ENCODE measurements around the gene PCYOX1L. TPM values are rescaled to one million over a fixed set of nuclear protein-coding genes. Genes with fewer than 3 reads are reported as not detected.

Gene PCYOX1L
- total and polyA plus RNA-seq, 9 of the 15 experiments (the other 6 are each of a cell fraction or from before 2014, with no cell fraction given) = 2.3 to 17.9 (median 6.0) TPM

DNA sequence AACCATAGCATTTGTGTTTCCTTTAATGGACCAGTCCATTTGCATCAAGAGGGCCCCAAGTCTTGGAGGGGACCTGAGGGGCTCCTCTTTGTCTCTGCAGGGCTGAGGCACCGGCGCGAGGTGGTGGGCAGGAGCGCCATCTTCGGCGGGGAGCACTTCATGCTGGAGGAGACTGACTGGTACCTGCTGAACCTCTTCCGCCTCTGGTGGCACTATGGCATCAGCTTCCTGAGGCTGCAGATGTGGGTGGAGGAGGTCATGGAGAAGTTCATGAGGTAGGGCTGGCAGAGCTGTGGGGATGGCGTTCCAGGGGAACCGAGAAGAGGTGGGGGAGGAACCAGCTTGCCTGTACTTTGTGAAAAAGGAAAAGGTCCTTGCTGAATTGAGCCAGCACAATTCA is 6.1 kb downstream of the PCYOX1L start:
- ATAC-seq (no peak), FAIRE-seq (no peak), DNase-seq (ENCODE audit: extremely low read depth in 1 of 4, low spot score in 3 of 4) (no peak)
- Histone ChIP-seq H4K20me1 (replicated peaks; ENCODE audit: control insufficient read depth, insufficient read depth, low read length) (no peaks in the 10 kb centered on the region), H3K27me3 (ENCODE audit: control insufficient read depth in 2 of 2, insufficient read depth in 2 of 2, low read length in 2 of 2) (no peaks in the 10 kb centered on the region), H3K9me1 (ENCODE audit: control insufficient read depth, insufficient read depth, low read length) (no peaks in the 10 kb centered on the region), H3K9me3 (replicated peaks; ENCODE audit: control insufficient read depth, insufficient read depth, low read depth, low read length) (no peaks in the 10 kb centered on the region), H3K36me3 (ENCODE audit: control insufficient read depth, insufficient read depth, low read length) (no peaks in the 10 kb centered on the region), H3K4me2 (ENCODE audit: insufficient read depth, low read length) (no peak overlapping the region), H3K27ac (ENCODE audit: extremely low read depth, low read depth, low read length) (no peak overlapping the region), H3K4me3 (no peak overlapping the region), H3K4me1 (replicated peaks in 1 of 2; ENCODE audit: control insufficient read depth in 2 of 2, insufficient read depth in 2 of 2, low read length in 2 of 2) (peaks cover 25 to 26% of the 10 kb centered on the region in 2 experiments; a peak in 4 of 5 replicates), H3K79me2 (ENCODE audit: control insufficient read depth, insufficient read depth, low read length) (peaks cover 1% of the 10 kb centered on the region; the same call in 1 of the 3 replicates), H2AFZ (ENCODE audit: low read depth, low read length) (no peak overlapping the region), H3K9ac (ENCODE audit: insufficient read depth in 1 of 2, low read depth in 2 of 2, low read length in 2 of 2) (peak overlapping the region in 1 of 2 experiments; percentile 27; a peak in 1 of 4 replicates)
- TF ChIP-seq TCF7L2 (IDR thresholded peaks at IDR 0.05; ENCODE audit: low read depth, low read length) (no peak), GTF2E2 (tag; IDR thresholded peaks at IDR 0.05) (no peak), ZNF384 (IDR thresholded peaks at IDR 0.05; ENCODE audit: low read depth, low read length) (no peak), ZNF174 (CRISPR knock-in tag; IDR thresholded peaks at IDR 0.05) (no peak), TAF1 (IDR thresholded peaks at IDR 0.05; ENCODE audit: control insufficient read depth, extremely low read depth, insufficient read depth, low read length, severe bottlenecking) (no peak), NONO (IDR thresholded peaks at IDR 0.05; ENCODE audit: low read depth in 2 of 2, low read length in 1 of 2) (no peak), SMARCA5 (IDR thresholded peaks at IDR 0.05) (no peak), PRPF4 (IDR thresholded peaks at IDR 0.05; ENCODE audit: insufficient read depth, low read depth, low read length, poor library complexity, severe bottlenecking) (no peak), FOXJ3 (CRISPR knock-in tag; IDR thresholded peaks at IDR 0.05) (no peak), CC2D1A (IDR thresholded peaks at IDR 0.05) (no peak)
- TF ChIP-seq, protein P1, sequence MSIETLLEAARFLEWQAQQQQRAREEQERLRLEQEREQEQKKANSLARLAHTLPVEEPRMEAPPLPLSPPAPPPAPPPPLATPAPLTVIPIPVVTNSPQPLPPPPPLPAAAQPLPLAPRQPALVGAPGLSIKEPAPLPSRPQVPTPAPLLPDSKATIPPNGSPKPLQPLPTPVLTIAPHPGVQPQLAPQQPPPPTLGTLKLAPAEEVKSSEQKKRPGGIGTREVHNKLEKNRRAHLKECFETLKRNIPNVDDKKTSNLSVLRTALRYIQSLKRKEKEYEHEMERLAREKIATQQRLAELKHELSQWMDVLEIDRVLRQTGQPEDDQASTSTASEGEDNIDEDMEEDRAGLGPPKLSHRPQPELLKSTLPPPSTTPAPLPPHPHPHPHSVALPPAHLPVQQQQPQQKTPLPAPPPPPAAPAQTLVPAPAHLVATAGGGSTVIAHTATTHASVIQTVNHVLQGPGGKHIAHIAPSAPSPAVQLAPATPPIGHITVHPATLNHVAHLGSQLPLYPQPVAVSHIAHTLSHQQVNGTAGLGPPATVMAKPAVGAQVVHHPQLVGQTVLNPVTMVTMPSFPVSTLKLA (conservative IDR thresholded peaks at IDR 0.05) = no peak
- TF ChIP-seq, protein P2, sequence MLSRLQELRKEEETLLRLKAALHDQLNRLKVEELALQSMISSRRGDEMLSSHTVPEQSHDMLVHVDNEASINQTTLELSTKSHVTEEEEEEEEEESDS (CRISPR knock-in tag; IDR thresholded peaks at IDR 0.05) = no peak
- TF ChIP-seq, protein P3, sequence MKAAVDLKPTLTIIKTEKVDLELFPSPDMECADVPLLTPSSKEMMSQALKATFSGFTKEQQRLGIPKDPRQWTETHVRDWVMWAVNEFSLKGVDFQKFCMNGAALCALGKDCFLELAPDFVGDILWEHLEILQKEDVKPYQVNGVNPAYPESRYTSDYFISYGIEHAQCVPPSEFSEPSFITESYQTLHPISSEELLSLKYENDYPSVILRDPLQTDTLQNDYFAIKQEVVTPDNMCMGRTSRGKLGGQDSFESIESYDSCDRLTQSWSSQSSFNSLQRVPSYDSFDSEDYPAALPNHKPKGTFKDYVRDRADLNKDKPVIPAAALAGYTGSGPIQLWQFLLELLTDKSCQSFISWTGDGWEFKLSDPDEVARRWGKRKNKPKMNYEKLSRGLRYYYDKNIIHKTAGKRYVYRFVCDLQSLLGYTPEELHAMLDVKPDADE (conservative IDR thresholded peaks at IDR 0.05; ENCODE audit: control insufficient read depth, low read depth, low read length) = no peak
- TF ChIP-seq, protein P4, sequence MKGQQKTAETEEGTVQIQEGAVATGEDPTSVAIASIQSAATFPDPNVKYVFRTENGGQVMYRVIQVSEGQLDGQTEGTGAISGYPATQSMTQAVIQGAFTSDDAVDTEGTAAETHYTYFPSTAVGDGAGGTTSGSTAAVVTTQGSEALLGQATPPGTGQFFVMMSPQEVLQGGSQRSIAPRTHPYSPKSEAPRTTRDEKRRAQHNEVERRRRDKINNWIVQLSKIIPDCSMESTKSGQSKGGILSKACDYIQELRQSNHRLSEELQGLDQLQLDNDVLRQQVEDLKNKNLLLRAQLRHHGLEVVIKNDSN (CRISPR knock-in tag; IDR thresholded peaks at IDR 0.05) = no peak
- TF ChIP-seq, protein P5, sequence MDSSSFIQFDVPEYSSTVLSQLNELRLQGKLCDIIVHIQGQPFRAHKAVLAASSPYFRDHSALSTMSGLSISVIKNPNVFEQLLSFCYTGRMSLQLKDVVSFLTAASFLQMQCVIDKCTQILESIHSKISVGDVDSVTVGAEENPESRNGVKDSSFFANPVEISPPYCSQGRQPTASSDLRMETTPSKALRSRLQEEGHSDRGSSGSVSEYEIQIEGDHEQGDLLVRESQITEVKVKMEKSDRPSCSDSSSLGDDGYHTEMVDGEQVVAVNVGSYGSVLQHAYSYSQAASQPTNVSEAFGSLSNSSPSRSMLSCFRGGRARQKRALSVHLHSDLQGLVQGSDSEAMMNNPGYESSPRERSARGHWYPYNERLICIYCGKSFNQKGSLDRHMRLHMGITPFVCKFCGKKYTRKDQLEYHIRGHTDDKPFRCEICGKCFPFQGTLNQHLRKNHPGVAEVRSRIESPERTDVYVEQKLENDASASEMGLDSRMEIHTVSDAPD (CRISPR knock-in tag; IDR thresholded peaks at IDR 0.05) = no peak
- TF ChIP-seq, protein P6, sequence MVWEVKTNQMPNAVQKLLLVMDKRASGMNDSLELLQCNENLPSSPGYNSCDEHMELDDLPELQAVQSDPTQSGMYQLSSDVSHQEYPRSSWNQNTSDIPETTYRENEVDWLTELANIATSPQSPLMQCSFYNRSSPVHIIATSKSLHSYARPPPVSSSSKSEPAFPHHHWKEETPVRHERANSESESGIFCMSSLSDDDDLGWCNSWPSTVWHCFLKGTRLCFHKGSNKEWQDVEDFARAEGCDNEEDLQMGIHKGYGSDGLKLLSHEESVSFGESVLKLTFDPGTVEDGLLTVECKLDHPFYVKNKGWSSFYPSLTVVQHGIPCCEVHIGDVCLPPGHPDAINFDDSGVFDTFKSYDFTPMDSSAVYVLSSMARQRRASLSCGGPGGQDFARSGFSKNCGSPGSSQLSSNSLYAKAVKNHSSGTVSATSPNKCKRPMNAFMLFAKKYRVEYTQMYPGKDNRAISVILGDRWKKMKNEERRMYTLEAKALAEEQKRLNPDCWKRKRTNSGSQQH (CRISPR knock-in tag; IDR thresholded peaks at IDR 0.05) = no peak
- in situ Hi-C loops (cut with MboI) = no loop called here
- WGBS (ENCODE audit: insufficient coverage, low coverage, missing lambda C conversion rate) = 69% methylated on average over 8 of the region's 9 CpGs
- BruUV-seq (replicated peaks) = no TSS peak
- POLR2A ChIA-PET = interaction anchor here (0.8 to 1.6 kb wide), 3 partner anchors 9 to 101 kb away, joined by 3 read pairs; no protein-coding TSS in a partner anchor
- intact Hi-C loops (cut with micrococcal nuclease) = no loop called here
- CTCF ChIA-PET (ENCODE audit: low intra/inter-chr PET ratio) = no interaction called here

All from K562 (cell line).